KG1 (cell line): Measurements from ENCODE around the gene RAB4A.

Experiments used
- DNase-seq: peaks from one replicate; lab custom pipeline; 2025; lab: John Stamatoyannopoulos, UW

Gene RAB4A

GRCh38 chr1:229270547-229271447 lies at the start of gene RAB4A:
TSS of gene RAB4A (plus strand) at chr1:229271111. CDS start at chr1:229271340, 229 bp downstream.
- peak; percentile 81 for DNase-seq

GRCh38 chr1:229222081-229222480 lies 48.8 kb upstream of the RAB4A start:
- DNase-seq = no peak

GRCh38 chr1:229223498-229223897 lies 47.4 kb upstream of the RAB4A start:
- DNase-seq = no peak

GRCh38 chr1:229224308-229224707 lies 46.6 kb upstream of the RAB4A start:
- no peak for DNase-seq

- DNase-seq = no peak
Observed at GRCh38 chr1:229225331-229225782, 45.6 kb upstream of the RAB4A start.

- DNase-seq = no peak
Observed at GRCh38 chr1:229226796-229227195, 44.1 kb upstream of the RAB4A start.

GRCh38 chr1:229227298-229227919 lies 43.5 kb upstream of the RAB4A start:
- peak; percentile 60 for DNase-seq

- no peak for DNase-seq
Observed at GRCh38 chr1:229228522-229228921, 42.4 kb upstream of the RAB4A start.

GRCh38 chr1:229229137-229229720 lies 41.7 kb upstream of the RAB4A start:
- DNase-seq = no peak

- no peak for DNase-seq
Observed at GRCh38 chr1:229229721-229230139, 41.2 kb upstream of the RAB4A start.

GRCh38 chr1:229230140-229230892 lies 40.6 kb upstream of the RAB4A start:
- DNase-seq = peak; percentile 15

GRCh38 chr1:229230893-229231753 lies 39.8 kb upstream of the RAB4A start:
- DNase-seq = no peak

GRCh38 chr1:229231754-229232119 lies 39.2 kb upstream of the RAB4A start:
- DNase-seq = no peak

GRCh38 chr1:229234870-229235472 lies 35.9 kb upstream of the RAB4A start:
- no peak for DNase-seq

- no peak for DNase-seq
Observed at GRCh38 chr1:229237320-229237719, 33.6 kb upstream of the RAB4A start.

- DNase-seq = no peak
Observed at GRCh38 chr1:229238231-229238630, 32.7 kb upstream of the RAB4A start.

GRCh38 chr1:229238674-229239415 lies 32.1 kb upstream of the RAB4A start:
- DNase-seq = no peak

- DNase-seq = no peak
Observed at GRCh38 chr1:229240532-229240931, 30.4 kb upstream of the RAB4A start.

- DNase-seq = no peak
Observed at GRCh38 chr1:229241390-229241789, 29.5 kb upstream of the RAB4A start.

- no peak for DNase-seq
Observed at GRCh38 chr1:229243638-229244037, 27.3 kb upstream of the RAB4A start.
